ENCODE measurements around the gene MRGPRX4.
"Not testable (repeated sequence)": the region's sequence is repeated elsewhere in the genome, so short reads cannot be mapped to it uniquely, and the experiment has no call there.

MRGPRX4 gene

DNA sequence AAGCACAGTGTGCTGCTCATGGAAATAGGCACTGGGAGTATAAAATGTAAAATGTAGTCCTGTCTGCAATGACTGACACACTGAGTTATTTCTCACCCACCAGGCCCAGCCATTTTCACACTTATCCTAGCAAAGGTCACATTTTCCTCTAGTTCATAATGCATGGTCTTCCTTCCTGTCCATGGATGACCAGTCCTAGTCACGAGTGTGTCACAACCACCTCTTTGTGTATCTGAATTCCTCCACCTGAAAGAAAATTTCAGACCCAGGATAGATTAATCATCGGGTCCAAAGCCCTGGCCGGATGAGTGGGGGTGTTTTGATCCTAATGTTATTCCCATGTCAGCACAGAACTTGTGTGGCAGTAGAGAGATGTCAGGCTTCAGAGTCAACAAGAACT, at the start of gene MRGPRX4:
Gene MRGPRX4 (plus strand): TSS at position 172 of the 400 bp plus-strand sequence. CDS start 420 bp downstream, outside the sequence.
- DNase-seq (ENCODE audit: low spot score), result peak; percentile 63

DNA sequence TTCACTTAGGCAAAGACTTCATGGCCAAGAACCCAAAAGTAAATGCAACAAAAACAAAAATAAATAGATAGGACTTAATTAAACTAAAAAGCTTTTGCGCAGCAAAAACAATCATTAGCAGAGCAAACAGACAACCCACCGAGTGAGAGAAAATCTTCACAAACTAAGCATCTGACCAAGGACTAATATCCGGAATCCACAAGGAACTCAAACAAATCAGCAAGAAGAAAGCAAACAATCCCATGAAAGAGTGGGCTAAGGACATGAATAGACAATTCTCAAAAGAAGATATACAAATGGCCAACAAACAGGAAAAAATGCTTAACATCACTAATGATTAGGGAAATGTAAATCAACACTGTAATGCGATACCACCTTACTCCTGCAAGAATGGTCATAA, 41.5 kb upstream of the MRGPRX4 start:
- DNase-seq (ENCODE audit: low spot score), result not testable (repeated sequence)

DNA sequence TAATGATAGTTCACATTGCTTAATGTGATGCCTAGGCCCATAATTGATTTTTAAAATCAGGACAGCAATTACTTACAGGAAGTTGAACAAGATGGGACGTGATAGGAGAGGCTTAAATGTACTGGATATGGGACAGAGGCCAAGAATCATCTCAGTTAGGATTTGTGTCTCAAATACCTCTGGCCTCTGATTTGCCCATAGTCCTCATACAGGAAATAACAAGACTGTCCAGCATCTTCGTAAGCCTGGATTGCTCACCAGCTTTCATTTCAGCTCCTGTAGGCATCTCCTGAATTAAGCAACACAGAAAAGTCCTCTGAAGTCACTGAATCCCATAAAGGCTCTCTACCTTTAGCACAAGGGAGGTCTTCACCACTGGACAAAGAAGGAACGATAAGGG, 40.3 kb upstream of the MRGPRX4 start, which contains the start of gene MRGPRX3:
Gene MRGPRX3 (plus strand): TSS at position 231 of the 400 bp plus-strand sequence. CDS start 4,632 bp downstream, outside the sequence.
- DNase-seq (ENCODE audit: low spot score), result no peak

DNA sequence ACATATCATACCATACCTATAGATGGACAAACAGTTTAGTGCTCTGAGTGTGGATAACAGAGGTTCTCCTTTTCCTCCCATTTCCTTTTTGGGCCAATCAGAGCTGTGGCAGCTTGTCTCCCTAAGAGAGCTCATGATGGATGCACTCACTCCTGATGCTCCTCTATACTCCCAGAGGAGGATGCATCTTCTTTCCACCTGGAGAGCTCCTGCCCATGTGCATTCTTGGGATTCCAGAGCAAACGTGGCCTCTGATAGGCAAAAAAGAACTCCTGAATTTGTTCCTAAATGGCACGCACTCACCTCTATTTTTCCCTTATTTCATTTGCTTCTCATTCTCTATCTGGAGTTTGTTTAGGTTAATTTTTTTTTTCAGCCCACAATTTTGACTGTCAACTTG, 37.3 kb upstream of the MRGPRX4 start:
- no peak for DNase-seq (ENCODE audit: low spot score)

DNA sequence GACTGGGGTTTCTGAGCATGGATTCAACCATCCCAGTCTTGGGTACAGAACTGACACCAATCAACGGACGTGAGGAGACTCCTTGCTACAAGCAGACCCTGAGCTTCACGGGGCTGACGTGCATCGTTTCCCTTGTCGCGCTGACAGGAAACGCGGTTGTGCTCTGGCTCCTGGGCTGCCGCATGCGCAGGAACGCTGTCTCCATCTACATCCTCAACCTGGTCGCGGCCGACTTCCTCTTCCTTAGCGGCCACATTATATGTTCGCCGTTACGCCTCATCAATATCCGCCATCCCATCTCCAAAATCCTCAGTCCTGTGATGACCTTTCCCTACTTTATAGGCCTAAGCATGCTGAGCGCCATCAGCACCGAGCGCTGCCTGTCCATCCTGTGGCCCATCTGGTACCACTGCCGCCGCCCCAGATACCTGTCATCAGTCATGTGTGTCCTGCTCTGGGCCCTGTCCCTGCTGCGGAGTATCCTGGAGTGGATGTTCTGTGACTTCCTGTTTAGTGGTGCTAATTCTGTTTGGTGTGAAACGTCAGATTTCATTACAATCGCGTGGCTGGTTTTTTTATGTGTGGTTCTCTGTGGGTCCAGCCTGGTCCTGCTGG, 35.3 kb upstream of the MRGPRX4 start:
- no peak for DNase-seq (ENCODE audit: low spot score)

DNA sequence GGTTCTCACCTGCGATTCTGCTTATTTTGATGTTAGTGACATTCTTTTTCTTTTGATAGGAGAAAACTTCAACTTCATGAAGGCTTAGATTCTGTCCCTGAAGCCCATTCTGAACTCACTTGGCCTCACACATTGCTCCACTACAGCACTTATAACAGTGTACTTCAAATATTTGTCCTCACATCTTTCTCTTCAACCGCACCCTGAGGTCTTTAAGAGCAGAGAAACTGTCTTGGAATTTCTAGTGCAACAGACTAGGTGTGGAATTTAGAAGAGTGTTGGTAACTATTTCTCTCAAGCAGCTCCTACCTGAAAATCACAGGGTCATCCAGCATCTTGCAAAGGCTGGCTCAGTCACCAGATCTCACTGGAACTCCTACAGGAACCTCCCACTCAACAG, 32.5 kb upstream of the MRGPRX4 start:
- DNase-seq (ENCODE audit: low spot score), result no peak

DNA sequence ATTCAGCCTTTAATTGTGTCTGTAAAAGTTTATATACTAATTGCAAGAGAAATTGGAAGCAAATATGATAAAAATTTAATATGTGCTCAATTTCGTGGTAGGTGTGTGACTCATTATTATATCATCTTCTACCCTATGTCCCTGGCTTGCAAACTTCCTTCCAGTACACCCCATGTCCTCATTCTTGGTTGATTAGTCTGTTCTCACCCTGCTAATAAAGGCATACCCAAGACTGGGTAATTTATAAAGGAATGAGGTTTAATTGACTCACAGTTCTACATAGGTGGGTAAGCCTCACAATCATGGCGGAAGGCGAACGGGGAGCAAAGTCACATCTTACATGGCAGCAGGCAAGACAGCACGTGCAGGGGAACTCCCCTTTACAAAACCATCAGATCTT, 28.4 kb upstream of the MRGPRX4 start:
- peak; percentile 90 for DNase-seq (ENCODE audit: low spot score)

DNA sequence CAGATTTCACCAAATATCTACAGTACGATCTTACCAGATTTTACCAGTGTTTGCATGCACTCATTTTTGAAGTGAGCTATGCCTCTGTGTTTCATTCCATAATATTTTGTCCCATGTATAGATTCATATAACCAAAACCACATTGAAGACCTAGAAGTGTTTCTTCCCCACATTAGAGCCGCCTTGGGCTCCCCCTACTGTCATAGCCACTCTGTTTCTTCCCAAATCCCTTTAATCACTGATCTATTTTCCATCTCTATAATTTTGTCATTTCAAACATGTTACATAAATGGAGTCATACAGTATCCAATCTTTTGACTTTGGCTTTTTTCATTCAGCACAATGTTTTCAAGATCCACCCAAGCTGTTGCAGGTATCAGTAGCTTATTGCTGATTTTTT, 27.6 kb upstream of the MRGPRX4 start:
- DNase-seq (ENCODE audit: low spot score), result no peak

DNA sequence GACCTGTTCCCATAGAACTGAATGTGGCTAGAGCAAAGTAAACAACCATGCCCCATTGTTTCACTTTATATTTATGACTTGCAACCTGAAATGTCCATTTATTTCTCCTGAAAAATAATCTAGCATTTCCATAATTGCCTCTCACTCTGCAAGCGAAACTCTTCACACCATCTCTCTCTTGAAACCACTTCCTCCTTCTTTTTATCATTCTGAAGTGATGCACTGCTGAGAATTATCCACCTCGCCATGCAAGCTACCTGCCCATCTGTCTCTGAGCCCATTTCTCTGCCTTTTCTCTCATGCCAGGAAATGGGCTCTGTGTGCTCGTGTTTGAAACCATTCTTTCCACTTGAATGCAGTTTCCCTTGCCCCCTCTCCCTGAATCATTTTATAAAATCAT, 26.8 kb upstream of the MRGPRX4 start:
- DNase-seq (ENCODE audit: low spot score), result no peak

DNA sequence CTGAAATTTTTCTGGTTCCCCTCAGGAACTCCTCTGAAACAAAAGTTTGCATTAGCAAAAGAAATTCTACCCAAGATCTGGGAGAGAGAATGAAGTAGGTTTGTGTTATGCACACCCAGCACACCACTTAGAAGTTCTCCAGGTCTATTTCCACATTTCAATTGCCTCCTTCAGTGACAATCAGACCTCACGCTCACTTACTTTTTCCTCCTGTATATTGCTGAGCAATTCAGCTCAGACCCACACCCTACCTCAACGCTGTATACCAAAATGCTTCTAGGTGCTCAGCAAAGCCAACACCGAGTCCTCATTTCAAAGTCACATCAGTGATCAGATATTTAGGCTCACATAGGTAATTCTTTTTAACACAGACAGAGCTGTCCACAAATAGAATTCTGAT, 21.1 kb upstream of the MRGPRX4 start:
- DNase-seq (ENCODE audit: low spot score), result no peak

DNA sequence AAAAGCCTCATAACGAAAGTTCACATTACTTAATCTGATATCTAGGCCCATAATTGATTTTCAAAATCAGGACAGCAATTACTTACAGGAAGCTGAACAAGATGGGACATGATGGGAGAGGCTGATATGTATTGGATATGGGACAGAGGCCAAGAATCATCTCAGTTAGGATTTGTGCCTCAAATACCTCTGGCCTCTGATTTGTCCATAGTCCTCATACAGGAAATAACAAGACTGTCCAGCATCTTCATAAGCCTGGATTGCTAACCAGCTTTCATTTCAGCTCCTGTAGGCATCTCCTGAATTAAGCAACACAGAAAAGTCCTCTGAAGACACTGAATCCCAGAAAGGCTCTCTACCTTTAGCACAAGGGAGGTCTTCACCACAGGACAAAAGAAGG, 4.3 kb upstream of the MRGPRX4 start:
- no peak for DNase-seq (ENCODE audit: low spot score)

DNA sequence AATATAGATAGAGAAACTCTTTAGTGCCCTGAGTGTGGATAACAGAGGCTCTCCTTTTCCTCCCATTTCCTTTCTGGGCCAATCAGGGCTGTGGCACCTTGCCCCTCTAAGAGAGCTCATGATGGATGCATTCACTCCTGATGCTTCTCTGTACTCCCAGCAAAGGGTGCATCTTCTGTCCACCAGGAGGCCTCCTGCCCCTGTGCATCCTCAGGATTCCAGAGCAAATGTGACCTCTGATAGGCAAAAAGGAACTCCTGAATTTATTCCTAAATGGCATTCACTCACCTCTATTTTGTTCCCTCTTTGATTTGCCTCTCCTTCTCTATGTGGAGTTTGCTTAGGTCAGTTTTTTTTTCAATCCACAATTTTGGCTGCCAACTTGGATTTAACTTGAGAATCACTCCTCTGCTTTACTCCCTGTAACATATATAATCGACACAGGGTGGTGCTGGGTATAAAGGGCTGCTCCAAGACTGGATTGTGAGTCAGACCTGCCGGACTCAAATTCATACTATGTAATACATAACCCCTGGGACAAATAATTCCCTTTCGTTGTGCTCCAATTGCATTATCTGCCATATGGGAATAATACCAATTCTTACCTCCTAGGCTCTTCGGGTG, 1.1 kb upstream of the MRGPRX4 start:
- peak; percentile 49 for DNase-seq (ENCODE audit: low spot score)

DNA sequence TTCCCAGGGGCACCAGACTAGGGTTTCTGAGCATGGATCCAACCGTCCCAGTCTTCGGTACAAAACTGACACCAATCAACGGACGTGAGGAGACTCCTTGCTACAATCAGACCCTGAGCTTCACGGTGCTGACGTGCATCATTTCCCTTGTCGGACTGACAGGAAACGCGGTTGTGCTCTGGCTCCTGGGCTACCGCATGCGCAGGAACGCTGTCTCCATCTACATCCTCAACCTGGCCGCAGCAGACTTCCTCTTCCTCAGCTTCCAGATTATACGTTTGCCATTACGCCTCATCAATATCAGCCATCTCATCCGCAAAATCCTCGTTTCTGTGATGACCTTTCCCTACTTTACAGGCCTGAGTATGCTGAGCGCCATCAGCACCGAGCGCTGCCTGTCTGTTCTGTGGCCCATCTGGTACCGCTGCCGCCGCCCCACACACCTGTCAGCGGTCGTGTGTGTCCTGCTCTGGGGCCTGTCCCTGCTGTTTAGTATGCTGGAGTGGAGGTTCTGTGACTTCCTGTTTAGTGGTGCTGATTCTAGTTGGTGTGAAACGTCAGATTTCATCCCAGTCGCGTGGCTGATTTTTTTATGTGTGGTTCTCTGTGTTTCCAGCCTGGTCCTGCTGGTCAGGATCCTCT, 709 bp downstream of the MRGPRX4 start:
- DNase-seq (ENCODE audit: low spot score), result no peak

DNA sequence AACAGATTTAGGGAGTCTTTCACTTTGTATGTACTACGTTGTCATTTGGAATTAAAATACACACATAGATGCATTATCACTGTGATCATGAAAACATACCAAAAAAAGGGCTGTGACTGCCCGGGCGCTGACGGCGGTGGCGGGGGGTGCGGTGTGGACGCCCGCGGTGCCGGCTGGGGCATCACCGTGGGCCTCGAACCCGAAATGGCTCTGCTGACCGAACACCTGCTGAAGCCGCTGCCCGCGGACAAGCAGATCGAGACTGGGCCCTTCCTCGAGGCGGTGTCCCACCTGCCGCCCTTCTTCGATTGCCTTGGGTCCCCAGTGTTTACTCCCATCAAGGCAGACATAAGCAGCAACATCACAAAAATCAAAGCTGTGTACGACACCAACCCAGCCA, 16.2 kb downstream of the MRGPRX4 start:
- no peak for DNase-seq (ENCODE audit: low spot score)

DNA sequence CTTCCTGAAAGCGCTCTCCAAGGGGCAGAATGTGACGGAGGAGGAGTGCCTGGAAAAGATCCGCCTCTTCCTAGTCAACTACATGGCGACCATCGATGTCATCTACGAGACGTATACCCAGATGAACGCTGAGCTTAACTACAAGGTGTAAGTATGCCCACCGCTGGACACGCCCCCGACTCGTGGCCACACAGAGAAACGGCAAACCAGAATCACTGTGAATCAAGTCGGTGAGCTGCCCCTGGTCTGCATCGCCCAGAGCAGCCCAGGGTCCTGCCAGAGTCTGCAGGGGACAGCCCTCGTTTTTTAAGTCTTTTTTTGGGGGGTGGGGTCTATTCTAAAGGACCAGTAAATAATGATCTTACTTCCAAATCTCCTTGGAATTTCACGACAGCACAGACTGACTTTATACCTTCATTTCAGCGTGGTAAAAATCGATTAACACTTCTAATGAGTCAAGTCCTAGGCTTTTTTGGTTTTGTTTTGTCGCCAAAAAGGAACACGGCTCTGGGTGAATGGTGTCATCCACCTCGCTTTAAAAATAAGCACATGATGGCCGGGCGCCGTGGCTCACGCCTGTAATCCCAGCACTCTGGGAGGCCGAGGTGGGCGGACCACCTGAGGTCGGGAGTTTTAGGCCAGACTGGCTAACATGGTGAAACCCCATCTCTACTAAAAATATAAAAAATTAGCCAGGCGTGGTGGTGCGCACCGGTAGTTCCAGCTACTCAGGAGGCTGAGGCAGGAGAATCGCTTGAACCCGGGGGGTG, 17.0 kb downstream of the MRGPRX4 start:
- DNase-seq (ENCODE audit: low spot score), result not testable (repeated sequence)

DNA sequence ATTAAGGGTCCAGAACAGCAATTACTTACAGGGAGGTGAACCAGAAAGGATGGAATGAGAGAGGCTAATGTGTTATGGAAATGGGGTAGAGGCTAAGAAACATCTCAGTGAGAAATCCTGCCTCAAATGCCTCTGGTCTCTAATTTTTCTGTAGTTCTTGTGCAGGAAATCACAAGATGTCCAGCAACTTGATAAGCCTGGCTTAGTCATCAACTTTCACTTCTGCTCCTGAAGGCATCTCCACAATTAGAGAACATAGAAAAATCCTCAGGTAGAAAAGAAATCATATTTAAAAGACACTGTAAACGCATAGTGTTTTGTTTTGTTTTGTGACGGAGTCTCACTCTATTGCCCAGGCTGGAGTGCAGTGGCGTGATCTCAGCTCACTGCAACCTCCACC, 18.7 kb downstream of the MRGPRX4 start:
- no peak for DNase-seq (ENCODE audit: low spot score)

DNA sequence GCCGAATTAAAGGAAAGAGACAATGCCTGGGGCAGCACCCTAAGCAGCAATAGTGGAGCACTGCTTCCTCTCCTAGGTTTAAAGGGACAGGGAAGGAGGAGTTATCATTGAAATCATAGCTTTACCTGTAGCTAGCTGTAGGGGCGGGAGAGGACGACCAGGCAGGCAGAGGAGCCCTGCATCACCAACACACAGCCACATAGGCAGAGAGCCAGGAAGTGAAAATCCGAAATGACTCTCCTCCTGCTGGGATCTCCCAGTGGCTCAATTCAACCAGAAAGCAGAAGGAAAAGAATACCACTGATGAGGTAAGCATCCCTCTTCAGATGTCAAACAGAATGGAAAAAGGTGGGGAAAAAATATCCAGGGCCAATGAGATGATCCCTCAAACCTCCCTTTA, 20.4 kb downstream of the MRGPRX4 start:
- peak; percentile 12 for DNase-seq (ENCODE audit: low spot score)

DNA sequence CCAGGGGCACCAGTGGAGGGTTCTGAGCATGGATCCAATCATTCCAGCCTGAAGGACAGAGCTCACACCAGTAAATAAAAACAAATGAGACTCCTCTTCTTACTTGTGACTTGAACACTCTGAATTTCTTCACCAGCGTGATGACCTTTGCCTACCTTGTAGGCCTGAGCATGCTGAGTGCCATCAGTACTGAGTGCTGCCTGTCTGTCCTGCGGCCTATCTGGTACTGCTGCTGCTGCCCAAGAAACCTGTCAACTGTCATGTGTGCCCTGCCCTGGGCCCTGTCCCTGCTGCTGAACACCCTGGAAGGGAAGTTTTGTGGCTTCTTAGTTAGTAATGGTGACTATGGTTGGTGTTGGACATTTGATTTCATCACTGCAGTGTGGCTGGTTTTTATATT, 23.9 kb downstream of the MRGPRX4 start:
- DNase-seq (ENCODE audit: low spot score), result no peak

DNA sequence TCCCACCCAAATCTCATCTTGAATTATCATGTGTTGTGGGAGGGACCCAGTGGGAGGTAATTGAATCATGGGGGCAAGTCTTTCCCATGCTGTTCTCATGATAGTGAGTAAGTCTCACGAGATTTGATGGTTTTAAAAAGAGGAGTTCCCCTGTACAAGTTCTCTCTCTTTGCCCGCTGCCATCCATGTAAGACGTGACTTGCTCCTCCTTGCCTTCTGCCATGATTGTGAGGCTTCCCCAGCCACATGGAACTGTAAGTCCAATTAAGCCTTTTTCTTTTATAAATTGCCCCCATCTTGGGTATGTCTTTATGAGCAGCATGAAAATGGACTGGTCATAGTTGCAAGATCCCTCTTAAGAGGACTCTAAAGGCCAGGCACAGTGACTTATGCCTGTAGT, 25.1 kb downstream of the MRGPRX4 start:
- not testable (repeated sequence) for DNase-seq (ENCODE audit: low spot score)

DNA sequence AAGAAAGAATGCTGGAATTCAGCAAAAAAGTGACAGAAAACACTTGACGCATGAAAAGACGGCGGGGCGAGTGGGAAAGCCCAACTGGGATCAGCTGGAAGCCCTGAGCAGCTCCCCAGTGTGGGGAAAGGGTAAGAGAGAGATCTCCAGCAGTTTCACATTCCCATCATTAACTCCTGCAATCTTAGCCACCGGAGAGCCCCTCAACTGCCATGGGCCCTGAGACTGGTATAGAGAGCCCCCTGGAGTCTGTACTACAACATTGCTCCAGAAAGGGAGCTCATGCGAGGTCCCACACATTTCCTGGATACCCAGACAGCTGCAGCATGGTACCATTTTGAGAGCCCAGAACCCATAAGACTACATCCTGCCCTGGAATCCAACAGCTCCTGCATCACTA, 31.1 kb downstream of the MRGPRX4 start:
- DNase-seq (ENCODE audit: low spot score), result peak; percentile 16

DNA sequence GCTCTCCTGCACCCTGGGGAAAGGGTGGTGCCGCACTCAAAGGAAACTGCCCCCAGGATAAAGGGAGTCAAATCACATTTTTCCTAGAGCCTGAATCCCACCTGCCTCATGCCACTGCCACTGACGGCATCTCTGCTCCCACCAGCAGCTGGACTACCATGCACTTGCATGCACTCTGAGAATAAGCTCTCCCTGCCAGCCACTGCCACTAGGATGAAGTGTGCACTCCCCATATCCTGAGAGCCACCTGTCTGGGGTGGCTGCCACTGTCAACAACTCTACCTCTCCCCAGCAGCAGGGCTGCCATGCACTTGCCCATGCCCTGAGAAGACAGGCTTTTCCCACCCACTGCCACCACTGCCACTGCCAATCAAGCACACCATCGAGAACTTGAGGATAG, 31.6 kb downstream of the MRGPRX4 start:
- DNase-seq (ENCODE audit: low spot score), result no peak

DNA sequence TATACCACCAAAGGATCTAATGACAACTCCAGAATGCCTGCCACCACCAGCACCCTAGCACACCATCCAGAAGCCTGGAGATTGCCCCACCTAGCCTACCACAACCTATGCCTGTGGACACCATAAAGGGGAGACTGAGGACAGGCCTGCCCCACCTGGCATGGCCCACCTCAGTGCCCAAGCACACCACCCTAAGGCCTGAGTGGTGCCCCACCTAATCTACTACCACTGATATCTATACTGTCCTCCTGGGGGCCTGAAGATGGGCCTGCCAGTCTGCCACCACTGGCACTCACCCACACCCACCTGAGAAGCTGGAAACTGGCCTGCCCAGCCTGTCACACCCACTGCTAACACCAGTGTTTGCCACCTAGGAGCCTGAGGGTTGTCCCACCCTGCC, 32.1 kb downstream of the MRGPRX4 start:
- no peak for DNase-seq (ENCODE audit: low spot score)

DNA sequence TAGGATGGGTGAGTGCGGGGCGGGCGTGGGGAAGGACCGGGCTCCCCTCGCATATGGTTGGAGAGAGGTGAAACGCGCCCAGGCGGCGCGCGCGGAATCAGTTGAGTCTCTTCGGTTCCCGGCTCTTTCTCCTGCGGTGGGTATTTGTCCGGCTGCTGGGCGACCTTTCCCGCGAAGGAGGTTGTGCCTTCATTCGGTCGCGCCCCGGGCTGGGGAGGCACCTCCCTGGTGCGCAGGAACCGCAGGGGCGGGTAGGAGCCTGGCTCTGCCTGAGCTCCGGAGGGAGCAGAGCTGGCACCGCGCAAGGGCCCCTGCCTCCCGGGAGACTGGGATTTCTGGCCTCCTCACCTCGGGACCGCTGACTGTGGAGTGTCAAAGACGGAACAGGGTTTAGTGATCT, 36.4 kb downstream of the MRGPRX4 start:
- no peak for DNase-seq (ENCODE audit: low spot score)
